Fibroblast of peridontal ligament (primary cell): Measurements from ENCODE around the gene CD7.

Experiments
- DNase-seq: peaks from one replicate; pipeline ENCODE4 v3.0.0-alpha.2; 2010; ENCODE audit errors: extremely low read depth

CD7 gene

GRCh38 chr17:82278786-82279391, 38.5 kb downstream of the CD7 start:
- DNase-seq, result no peak

- no peak for DNase-seq
These were observed 39.1 kb downstream of the CD7 start for GRCh38 chr17:82278308-82278707.

- no peak for DNase-seq
These were observed 39.6 kb downstream of the CD7 start for GRCh38 chr17:82277851-82278250.

- DNase-seq, result no peak
These were observed 40.5 kb downstream of the CD7 start for GRCh38 chr17:82276938-82277337.

GRCh38 chr17:82275326-82275725, 42.1 kb downstream of the CD7 start:
- DNase-seq, result no peak

GRCh38 chr17:82274134-82275020, 43.0 kb downstream of the CD7 start:
- DNase-seq, result no peak

GRCh38 chr17:82273327-82274133, 43.9 kb downstream of the CD7 start, which contains the start of gene CSNK1D:
Gene CSNK1D (minus strand): TSS chr17:82273700. CDS start chr17:82273381, 319 bp downstream.
- DNase-seq, result peak; percentile 78

GRCh38 chr17:82272495-82273326, 44.7 kb downstream of the CD7 start:
- DNase-seq, result no peak

- DNase-seq, result no peak
These were observed 46.0 kb downstream of the CD7 start for GRCh38 chr17:82271401-82271800.

- DNase-seq, result no peak
These were observed 46.8 kb downstream of the CD7 start for GRCh38 chr17:82270651-82271050.

- DNase-seq, result no peak
These were observed 47.4 kb downstream of the CD7 start for GRCh38 chr17:82269882-82270500.

- no peak for DNase-seq
These were observed 48.1 kb downstream of the CD7 start for GRCh38 chr17:82269138-82269881.

GRCh38 chr17:82267575-82268379, 49.6 kb downstream of the CD7 start:
- peak; percentile 96 for DNase-seq

GRCh38 chr17:82266142-82266541, 51.3 kb downstream of the CD7 start:
- no peak for DNase-seq
